ENCODE results near the gene TMEM98.

GRCh38 chr17:32882734-32883133 is 45.2 kb upstream of the TMEM98 start:
- TF ChIP-seq POU5F1 (IDR thresholded peaks at IDR 0.05; ENCODE audit: low read depth, low read length): no peak
- TF ChIP-seq RXRA (IDR thresholded peaks at IDR 0.05; ENCODE audit: insufficient read depth, low read depth, low read length): no peak
- no peak for TF ChIP-seq EP300 (IDR thresholded peaks at IDR 0.05; ENCODE audit: borderline replicate concordance in 1 of 2, low read depth in 2 of 2, low read length in 2 of 2)
- no peak for TF ChIP-seq POLR2A (IDR thresholded peaks at IDR 0.05; ENCODE audit: control extremely low read depth in 1 of 2, low read depth in 2 of 2, low read length in 2 of 2)
- no peak for TF ChIP-seq SRF (IDR thresholded peaks at IDR 0.05; ENCODE audit: low read depth, low read length)
